GM12878 (cell line): ENCODE results near the gene GPSM3. TPM values are rescaled to one million over a fixed set of nuclear protein-coding genes. Genes with fewer than 3 reads are reported as not detected.

Source experiments
- ATAC-seq: fragments of 200-7000 bp; cut with Tn5 transposase; 3 replicates; pipeline ENCODE4 v1.9.1; 2020; ENCODE audit warnings: mild to moderate bottlenecking, moderate library complexity
- BruUV-seq: library from RNA; stranded (reverse); fragments of 400-500 nt; replicated peaks from 2 replicates; lab custom pipeline; 2021; lab: Mats Ljungman, UMichigan
- CTCF ChIA-PET: fragments of 300-600 bp; sonication (Branson Sonifier 250); formaldehyde crosslinking; extraction: SDS; loops from one replicate; lab custom pipeline; 2021; ENCODE audit warnings: inconsistent platforms; lab: Yijun Ruan, JAX
- POLR2A ChIA-PET: fragments of 350-600 bp; formaldehyde crosslinking; extraction: SDS; loops from one replicate; lab custom pipeline; 2021; ENCODE audit warnings: inconsistent platforms; lab: Charles Lee
- RAD21 ChIA-PET: fragments of 300-600 bp; sonication (Branson Sonifier 250); formaldehyde crosslinking; loops from one replicate; lab custom pipeline; 2023; ENCODE audit warnings: antibody characterized with exemption; ENCODE audit not compliant: unreplicated experiment; lab: Charles Lee
- SMC1A ChIA-PET: fragments of 300-600 bp; sonication (Branson Sonifier 250); formaldehyde crosslinking; loops from one replicate; lab custom pipeline; 2023; ENCODE audit not compliant: unreplicated experiment, uncharacterized antibody; lab: Charles Lee
- DNase-seq: peaks from one replicate; pipeline ENCODE4 v3.0.0-alpha.2; 2011; ENCODE audit warnings: low read depth, low spot score
- FAIRE-seq: peaks from 3 replicates; lab custom pipeline; 2011; peaks lifted over from hg19 to GRCh38; lab: Jason Lieb, UNC
- H2AFZ ChIP-seq: 2 replicates; pipeline ENCODE4 v1.6.0; 2011; ENCODE audit warnings: low read depth, low read length, control low read depth; ENCODE audit not compliant: control insufficient read depth
- H3K27ac ChIP-seq: 2 replicates; pipeline ENCODE4 v1.5.1; 2011; ENCODE audit warnings: control low read depth; ENCODE audit not compliant: control insufficient read depth, insufficient read depth
- H3K27me3 ChIP-seq, 2 experiments: replicated peaks in 1 of 2; 2 replicates each; pipeline versions ENCODE4 v1.6.0 to v1.6.1; 2011; ENCODE audit warnings: low read length in 1 of 2; ENCODE audit not compliant: control insufficient read depth in 2 of 2, insufficient read depth in 2 of 2
- H3K36me3 ChIP-seq, 2 experiments: 2 replicates each; pipeline ENCODE4 v1.5.1; 2011; ENCODE audit warnings: low read length in 1 of 2; ENCODE audit not compliant: control insufficient read depth in 2 of 2, insufficient read depth in 2 of 2
- H3K4me1 ChIP-seq: 2 replicates; pipeline ENCODE4 v1.6.1; 2011; ENCODE audit warnings: mild to moderate bottlenecking, low read length, moderate library complexity, mixed read lengths; ENCODE audit not compliant: control insufficient read depth, insufficient read depth
- H3K4me2 ChIP-seq: 2 replicates; pipeline ENCODE4 v1.6.0; 2011; ENCODE audit warnings: control low read depth; ENCODE audit not compliant: control insufficient read depth, insufficient read depth
- H3K4me3 ChIP-seq: fragments of 200-600 bp; sonication (generic); 2 replicates; pipeline ENCODE4 v1.5.1; 2016
- H3K79me2 ChIP-seq: 2 replicates; pipeline ENCODE4 v1.6.0; 2011; ENCODE audit warnings: low read length; ENCODE audit not compliant: control insufficient read depth, insufficient read depth
- H3K9ac ChIP-seq: 2 replicates; pipeline ENCODE4 v1.8.0; 2011; ENCODE audit warnings: low read length, control low read depth, mixed read lengths; ENCODE audit not compliant: control insufficient read depth, insufficient read depth
- H3K9me3 ChIP-seq: replicated peaks from 3 replicates; pipeline ENCODE4 v1.5.1; 2011; ENCODE audit warnings: mild to moderate bottlenecking, low read length; ENCODE audit not compliant: control insufficient read depth, insufficient read depth
- H4K20me1 ChIP-seq: 2 replicates; pipeline ENCODE4 v1.6.0; 2011; ENCODE audit not compliant: control insufficient read depth, insufficient read depth
- DPF2 ChIP-seq: fragments of 450-650 bp; IDR thresholded peaks from 2 replicates; pipeline ENCODE4 v1.6.1; 2017; ENCODE audit warnings: mild to moderate bottlenecking
- ETV6 ChIP-seq, 2 experiments: fragments of 450-650 bp in 1 of 2; IDR thresholded peaks in 1 of 2; conservative IDR thresholded peaks in 1 of 2; 2 replicates each; pipeline ENCODE4 v1.6.1; 2014; ENCODE audit warnings: antibody characterized with exemption in 1 of 2, borderline replicate concordance in 1 of 2, low read depth in 1 of 2, mild to moderate bottlenecking in 1 of 2, moderate library complexity in 1 of 2
- FOXM1 ChIP-seq: IDR thresholded peaks from 2 replicates; pipeline ENCODE4 v1.6.1; 2012; ENCODE audit warnings: low read depth, mild to moderate bottlenecking, inconsistent platforms, low read length, moderate library complexity
- RAD51 ChIP-seq: fragments of 450-650 bp; IDR thresholded peaks from 2 replicates; pipeline ENCODE4 v1.6.1; 2016; ENCODE audit warnings: moderate library complexity, mild to moderate bottlenecking, inconsistent platforms
- SP1 ChIP-seq: IDR thresholded peaks from one replicate; pipeline ENCODE4 v1.6.1; 2011; ENCODE audit warnings: low read depth, low read length
- SRF ChIP-seq, 2 experiments: IDR thresholded peaks; 2 replicates each; pipeline ENCODE4 v1.6.1; 2011; ENCODE audit warnings: low read depth in 2 of 2, low read length in 2 of 2, mild to moderate bottlenecking in 1 of 2, moderate library complexity in 1 of 2
- TBL1XR1 ChIP-seq: IDR thresholded peaks from 2 replicates; pipeline ENCODE4 v1.6.1; 2012; ENCODE audit warnings: low read depth, low read length, improper control_type of control experiment
- WGBS: methylation state at CpG from one replicate; pipeline ENCODE4 v1.1.6; 2016; ENCODE audit warnings: low lambda C conversion rate; ENCODE audit not compliant: insufficient replicate concordance, insufficient coverage; ENCODE audit errors: missing lambda C conversion rate; 5-methylcytosine and 5-hydroxymethylcytosine counted together
- in situ Hi-C: fragments of 300-500 bp; cut with MboI; formaldehyde crosslinking; loops from 9 replicates; pipeline ENCODE4 v1.14.3; 2018; ENCODE audit warnings: mixed read lengths
- intact Hi-C: fragments of 100-400 bp; cut with micrococcal nuclease; formaldehyde crosslinking; loops from one replicate; pipeline ENCODE4 v1.14.2; 2022; ENCODE audit not compliant: unreplicated experiment
- polyA plus RNA-seq, 11 experiments: library from polyadenylated mRNA; depleted of rRNA in 4 of 11; unstranded in 6 of 11; stranded (reverse) in 5 of 11; fragments of >200 nt; fragmentation: Nextera tagmentation in 4 of 11; fragmentation: Illumina TruSeq in 1 of 11; extraction: Ambion mirVana in 4 of 11; extraction: Trizol in 1 of 11; gene quantifications; 1 replicate in 1 of 11; 2 replicates in 10 of 11; pipeline versions ENCODE4 v1.2.1 to v1.2.3, GENCODE V29; 2011 to 2016; ENCODE audit warnings: inconsistent platforms in 2 of 11, missing spikeins in 2 of 11, low read depth in 1 of 11
- total RNA-seq, 4 experiments: library from RNA; depleted of rRNA in 3 of 4; stranded (reverse); fragments of >200 nt in 3 of 4; fragmentation: Illumina TruSeq in 1 of 4; extraction: Trizol in 1 of 4; gene quantifications; 2 replicates each; pipeline versions ENCODE4 v1.2.1 to v1.2.3, GENCODE V29; 2013 to 2021
- TF ChIP-seq, protein P1 (sequence below): fragments of 450-650 bp; IDR thresholded peaks from 2 replicates; pipeline ENCODE4 v1.6.1; 2016; ENCODE audit warnings: mild to moderate bottlenecking, moderate library complexity, borderline replicate concordance

Gene GPSM3
- total and polyA plus RNA-seq, 10 of the 15 experiments (the other 5 are each of a cell fraction or from before 2014, with no cell fraction given) = 22.0 to 137 (median 113) TPM

DNA sequence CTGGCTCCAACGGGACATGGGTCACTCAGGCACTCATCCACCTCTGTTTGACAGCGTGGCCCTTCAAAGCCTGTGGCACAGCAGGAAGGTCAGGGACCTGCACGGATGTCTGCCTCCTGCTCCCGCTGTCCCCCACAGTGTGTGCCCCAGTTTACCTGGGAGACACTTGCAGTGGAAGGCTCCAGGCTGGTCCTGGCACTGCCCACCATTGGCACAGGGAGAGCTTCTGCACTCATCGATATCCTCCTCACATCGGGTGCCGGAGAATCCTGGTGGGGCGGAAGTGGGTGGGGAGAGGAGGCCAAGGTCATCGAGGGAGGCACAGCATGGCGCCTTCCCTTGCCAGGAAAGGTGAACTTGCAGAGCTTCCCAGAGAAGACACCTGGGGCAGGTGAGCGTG, 24.6 kb upstream of the GPSM3 start:
- Histone ChIP-seq H3K9me3 (no peaks in the 10 kb centered on the region), H3K9ac (no peak overlapping the region), H3K27ac (no peak overlapping the region), H3K79me2 (no peaks in the 10 kb centered on the region)
- 49% methylated on average over 11 of the region's 11 CpGs for WGBS
- no peak for FAIRE-seq
- TF ChIP-seq RAD51 (no peak), SRF (IDR thresholded peaks at IDR 0.05; ENCODE audit: low read depth in 2 of 2, low read length in 2 of 2) (no peak), FOXM1 (no peak), ETV6 (conservative IDR thresholded peaks at IDR 0.05 in 1 of 2, IDR thresholded peaks at IDR 0.05 in 1 of 2; ENCODE audit: borderline replicate concordance in 1 of 2, low read depth in 1 of 2) (no peak), DPF2 (no peak), SP1 (no peak), TBL1XR1 (no peak)
- TF ChIP-seq, protein P1, sequence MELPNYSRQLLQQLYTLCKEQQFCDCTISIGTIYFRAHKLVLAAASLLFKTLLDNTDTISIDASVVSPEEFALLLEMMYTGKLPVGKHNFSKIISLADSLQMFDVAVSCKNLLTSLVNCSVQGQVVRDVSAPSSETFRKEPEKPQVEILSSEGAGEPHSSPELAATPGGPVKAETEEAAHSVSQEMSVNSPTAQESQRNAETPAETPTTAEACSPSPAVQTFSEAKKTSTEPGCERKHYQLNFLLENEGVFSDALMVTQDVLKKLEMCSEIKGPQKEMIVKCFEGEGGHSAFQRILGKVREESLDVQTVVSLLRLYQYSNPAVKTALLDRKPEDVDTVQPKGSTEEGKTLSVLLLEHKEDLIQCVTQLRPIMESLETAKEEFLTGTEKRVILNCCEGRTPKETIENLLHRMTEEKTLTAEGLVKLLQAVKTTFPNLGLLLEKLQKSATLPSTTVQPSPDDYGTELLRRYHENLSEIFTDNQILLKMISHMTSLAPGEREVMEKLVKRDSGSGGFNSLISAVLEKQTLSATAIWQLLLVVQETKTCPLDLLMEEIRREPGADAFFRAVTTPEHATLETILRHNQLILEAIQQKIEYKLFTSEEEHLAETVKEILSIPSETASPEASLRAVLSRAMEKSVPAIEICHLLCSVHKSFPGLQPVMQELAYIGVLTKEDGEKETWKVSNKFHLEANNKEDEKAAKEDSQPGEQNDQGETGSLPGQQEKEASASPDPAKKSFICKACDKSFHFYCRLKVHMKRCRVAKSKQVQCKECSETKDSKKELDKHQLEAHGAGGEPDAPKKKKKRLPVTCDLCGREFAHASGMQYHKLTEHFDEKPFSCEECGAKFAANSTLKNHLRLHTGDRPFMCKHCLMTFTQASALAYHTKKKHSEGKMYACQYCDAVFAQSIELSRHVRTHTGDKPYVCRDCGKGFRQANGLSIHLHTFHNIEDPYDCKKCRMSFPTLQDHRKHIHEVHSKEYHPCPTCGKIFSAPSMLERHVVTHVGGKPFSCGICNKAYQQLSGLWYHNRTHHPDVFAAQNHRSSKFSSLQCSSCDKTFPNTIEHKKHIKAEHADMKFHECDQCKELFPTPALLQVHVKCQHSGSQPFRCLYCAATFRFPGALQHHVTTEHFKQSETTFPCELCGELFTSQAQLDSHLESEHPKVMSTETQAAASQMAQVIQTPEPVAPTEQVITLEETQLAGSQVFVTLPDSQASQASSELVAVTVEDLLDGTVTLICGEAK = no peak
- TF ChIP-seq, all 136 proteins: peak for 0
- H3K27me3 ChIP-seq = peaks cover 3 to 4% of the 10 kb centered on the region in 2 experiments; a peak in 3 of 4 replicates
- H3K4me3 ChIP-seq = no peak overlapping the region
- BruUV-seq = no TSS peak
- RAD21 ChIA-PET = no interaction called here
- no peaks in the 10 kb centered on the region for H3K36me3 ChIP-seq
- in situ Hi-C loops (no loop called here), intact Hi-C loops (no loop called here)
- POLR2A ChIA-PET = no interaction called here
- no peak overlapping the region for H3K4me2 ChIP-seq
- no peak for ATAC-seq
- DNase-seq = no peak
- H2AFZ ChIP-seq = no peak overlapping the region
- CTCF ChIA-PET = interaction anchor here (2.1 kb wide), 1 partner anchor 98 kb away, joined by 4 read pairs; no protein-coding TSS in a partner anchor
- no peaks in the 10 kb centered on the region for H4K20me1 ChIP-seq
- no peaks in the 10 kb centered on the region for H3K4me1 ChIP-seq
- SMC1A ChIA-PET = no interaction called here
